ENCODE measurements around the gene PNMA3.

DNA sequence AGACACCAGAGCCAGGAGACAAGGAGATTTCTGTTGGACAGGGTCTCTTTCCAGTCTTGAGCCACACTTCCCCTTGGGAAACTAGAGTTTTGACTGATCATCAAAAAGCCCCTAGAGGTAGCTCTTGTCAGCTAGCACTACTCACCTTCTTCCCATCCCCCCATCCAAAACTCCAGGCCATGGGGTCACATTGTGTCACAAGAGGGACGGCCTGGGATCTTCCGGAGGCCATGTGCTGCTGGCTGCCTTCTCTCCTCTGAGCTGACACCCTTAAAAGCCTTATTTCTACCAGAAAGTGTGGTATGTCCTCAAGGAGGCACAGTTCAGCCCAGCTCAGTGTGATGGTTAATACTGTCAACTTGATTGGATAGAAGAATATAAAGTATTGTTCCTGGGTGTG lies 7.8 kb downstream of the PNMA3 start:
- TF ChIP-seq, protein P1, sequence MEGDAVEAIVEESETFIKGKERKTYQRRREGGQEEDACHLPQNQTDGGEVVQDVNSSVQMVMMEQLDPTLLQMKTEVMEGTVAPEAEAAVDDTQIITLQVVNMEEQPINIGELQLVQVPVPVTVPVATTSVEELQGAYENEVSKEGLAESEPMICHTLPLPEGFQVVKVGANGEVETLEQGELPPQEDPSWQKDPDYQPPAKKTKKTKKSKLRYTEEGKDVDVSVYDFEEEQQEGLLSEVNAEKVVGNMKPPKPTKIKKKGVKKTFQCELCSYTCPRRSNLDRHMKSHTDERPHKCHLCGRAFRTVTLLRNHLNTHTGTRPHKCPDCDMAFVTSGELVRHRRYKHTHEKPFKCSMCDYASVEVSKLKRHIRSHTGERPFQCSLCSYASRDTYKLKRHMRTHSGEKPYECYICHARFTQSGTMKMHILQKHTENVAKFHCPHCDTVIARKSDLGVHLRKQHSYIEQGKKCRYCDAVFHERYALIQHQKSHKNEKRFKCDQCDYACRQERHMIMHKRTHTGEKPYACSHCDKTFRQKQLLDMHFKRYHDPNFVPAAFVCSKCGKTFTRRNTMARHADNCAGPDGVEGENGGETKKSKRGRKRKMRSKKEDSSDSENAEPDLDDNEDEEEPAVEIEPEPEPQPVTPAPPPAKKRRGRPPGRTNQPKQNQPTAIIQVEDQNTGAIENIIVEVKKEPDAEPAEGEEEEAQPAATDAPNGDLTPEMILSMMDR (IDR thresholded peaks at IDR 0.05): no peak
- no peak for TF ChIP-seq EP300 (IDR thresholded peaks at IDR 0.05)
